Measurements from ENCODE around the gene ARHGEF40. TPM values are rescaled to one million over a fixed set of nuclear protein-coding genes. Genes with fewer than 3 reads are reported as not detected.

ARHGEF40 gene
- polyA plus RNA-seq, 1 experiment, result 62.7 TPM

GRCh38 chr14:21036751-21037150 is 33.4 kb upstream of the ARHGEF40 start:
- DNase-seq (ENCODE audit: low read depth), result no peak
- CTCF ChIA-PET, result interaction anchor here (1.2 to 5.6 kb wide), 5 partner anchors 16 to 56 kb away, joined by 3 to 29 read pairs (median 3); no protein-coding TSS in a partner anchor

GRCh38 chr14:21037156-21037555 is 32.9 kb upstream of the ARHGEF40 start:
- no peak overlapping the region for H3K4me3 ChIP-seq (ENCODE audit: low read depth, low read length)
- TF ChIP-seq CTCF (IDR thresholded peaks at IDR 0.05; ENCODE audit: insufficient read depth, low read depth, low read length), result no peak
- ChIA-PET CTCF (interaction anchor here (5.6 kb wide), 1 partner anchor 55 kb away, joined by 23 read pairs; no protein-coding TSS in a partner anchor), POLR2A (no interaction called here)
- H3K36me3 ChIP-seq (ENCODE audit: control insufficient read depth, insufficient read depth, low read length), result no peaks in the 10 kb centered on the region
- H3K27me3 ChIP-seq (ENCODE audit: control insufficient read depth, insufficient read depth, low read length), result peaks cover 9% of the 10 kb centered on the region
- DNase-seq (ENCODE audit: low read depth), result no peak

More at GRCh38 chr14:21036751-21037150, 33.4 kb upstream of the ARHGEF40 start:
- POLR2A ChIA-PET, result no interaction called here
- no peak overlapping the region for H3K4me3 ChIP-seq (ENCODE audit: low read depth, low read length)
- H3K27me3 ChIP-seq (ENCODE audit: control insufficient read depth, insufficient read depth, low read length), result peaks cover 13% of the 10 kb centered on the region
- no peaks in the 10 kb centered on the region for H3K36me3 ChIP-seq (ENCODE audit: control insufficient read depth, insufficient read depth, low read length)
- no peak for TF ChIP-seq CTCF (IDR thresholded peaks at IDR 0.05; ENCODE audit: insufficient read depth, low read depth, low read length)

GRCh38 chr14:21038441-21039422 is 31.4 kb upstream of the ARHGEF40 start:
- Histone ChIP-seq H3K4me3 (ENCODE audit: low read depth, low read length) (no peak overlapping the region), H3K36me3 (ENCODE audit: control insufficient read depth, insufficient read depth, low read length) (no peaks in the 10 kb centered on the region), H3K27me3 (ENCODE audit: control insufficient read depth, insufficient read depth, low read length) (peaks cover 11% of the 10 kb centered on the region)
- DNase-seq (ENCODE audit: low read depth), result no peak
- CTCF ChIA-PET, result interaction anchor here (1.3 to 6.9 kb wide), 11 partner anchors 8 to 180 kb away, joined by 3 to 202 read pairs (median 16); partner anchors contain the start of genes ARHGEF40 and TPPP2
- POLR2A ChIA-PET, result no interaction called here
- TF ChIP-seq CTCF (IDR thresholded peaks at IDR 0.05; ENCODE audit: insufficient read depth, low read depth, low read length), result no peak

GRCh38 chr14:21039585-21040369 is 30.3 kb upstream of the ARHGEF40 start:
- Histone ChIP-seq H3K27me3 (ENCODE audit: control insufficient read depth, insufficient read depth, low read length) (peaks cover 6% of the 10 kb centered on the region), H3K4me3 (ENCODE audit: low read depth, low read length) (no peak overlapping the region), H3K36me3 (ENCODE audit: control insufficient read depth, insufficient read depth, low read length) (no peaks in the 10 kb centered on the region)
- ChIA-PET POLR2A (interaction anchor here (1.0 kb wide), 1 partner anchor 25 kb away, joined by 3 read pairs; no protein-coding TSS in a partner anchor), CTCF (interaction anchor here (0.8 to 6.9 kb wide), 27 partner anchors 9 to 184 kb away, joined by 3 to 202 read pairs (median 6); partner anchors contain the start of genes ARHGEF40, RNASE8, SLC39A2 and TPPP2)
- peak; percentile 59 for TF ChIP-seq CTCF (IDR thresholded peaks at IDR 0.05; ENCODE audit: insufficient read depth, low read depth, low read length)
- no peak for DNase-seq (ENCODE audit: low read depth)
